ENCODE results near the gene CDH23. TPM values are rescaled to one million over a fixed set of nuclear protein-coding genes. Genes with fewer than 3 reads are reported as not detected.

CDH23 gene
- total RNA-seq, 1 experiment from 2014 or later: 7.8 TPM

DNA sequence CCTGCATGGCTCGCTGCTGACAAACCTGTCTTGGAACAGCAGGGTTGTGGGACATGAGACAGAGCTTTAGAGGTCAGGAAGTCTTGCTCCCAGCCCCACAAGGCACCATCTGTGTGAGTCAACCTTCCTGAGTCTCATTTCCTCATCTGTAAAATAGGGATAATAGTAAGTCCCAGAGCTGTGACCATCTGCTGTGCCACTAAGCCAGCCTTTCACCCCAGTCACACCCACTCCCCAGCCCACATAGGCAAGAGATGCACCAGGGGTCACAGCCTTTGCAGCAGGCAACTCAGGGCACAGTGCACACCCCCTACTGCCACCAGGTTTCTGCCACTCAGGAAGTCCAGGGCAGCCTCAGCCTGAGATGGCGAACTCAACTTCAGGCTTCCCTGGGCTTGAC is 29.4 kb upstream of the CDH23 start:
- TF ChIP-seq, protein P1, sequence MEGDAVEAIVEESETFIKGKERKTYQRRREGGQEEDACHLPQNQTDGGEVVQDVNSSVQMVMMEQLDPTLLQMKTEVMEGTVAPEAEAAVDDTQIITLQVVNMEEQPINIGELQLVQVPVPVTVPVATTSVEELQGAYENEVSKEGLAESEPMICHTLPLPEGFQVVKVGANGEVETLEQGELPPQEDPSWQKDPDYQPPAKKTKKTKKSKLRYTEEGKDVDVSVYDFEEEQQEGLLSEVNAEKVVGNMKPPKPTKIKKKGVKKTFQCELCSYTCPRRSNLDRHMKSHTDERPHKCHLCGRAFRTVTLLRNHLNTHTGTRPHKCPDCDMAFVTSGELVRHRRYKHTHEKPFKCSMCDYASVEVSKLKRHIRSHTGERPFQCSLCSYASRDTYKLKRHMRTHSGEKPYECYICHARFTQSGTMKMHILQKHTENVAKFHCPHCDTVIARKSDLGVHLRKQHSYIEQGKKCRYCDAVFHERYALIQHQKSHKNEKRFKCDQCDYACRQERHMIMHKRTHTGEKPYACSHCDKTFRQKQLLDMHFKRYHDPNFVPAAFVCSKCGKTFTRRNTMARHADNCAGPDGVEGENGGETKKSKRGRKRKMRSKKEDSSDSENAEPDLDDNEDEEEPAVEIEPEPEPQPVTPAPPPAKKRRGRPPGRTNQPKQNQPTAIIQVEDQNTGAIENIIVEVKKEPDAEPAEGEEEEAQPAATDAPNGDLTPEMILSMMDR (conservative IDR thresholded peaks at IDR 0.05): no peak
- no peak for TF ChIP-seq EZH2 (IDR thresholded peaks at IDR 0.05; ENCODE audit: low read depth)
- no peak overlapping the region for H2AFZ ChIP-seq
- intact Hi-C loops (cut with micrococcal nuclease; ENCODE audit: unreplicated experiment): no loop called here
- H3F3A ChIP-seq (ENCODE audit: insufficient read depth, low read depth): peaks cover 37% of the 10 kb centered on the region
- no peak overlapping the region for H3K4me3 ChIP-seq
- no TSS peak for BruUV-seq (replicated peaks)
- ChIA-PET POLR2A (ENCODE audit: unreplicated experiment) (interaction anchor here (0.5 kb wide), 1 partner anchor 9 kb away, joined by 3 read pairs; no protein-coding TSS in a partner anchor), CTCF (interaction anchor here (1.1 kb wide), 1 partner anchor 331 kb away, joined by 3 read pairs; no protein-coding TSS in a partner anchor)
- H3K9me2 ChIP-seq (ENCODE audit: insufficient read depth): no peaks in the 10 kb centered on the region
- H3K27ac ChIP-seq: peak overlapping the region; percentile 7; the same call in 1 of the 2 replicates
- no peaks in the 10 kb centered on the region for H4K20me1 ChIP-seq (ENCODE audit: insufficient read depth)
- peak overlapping the region; percentile 11 for H3K4me2 ChIP-seq
- peaks cover 47% of the 10 kb centered on the region for H3K4me1 ChIP-seq (replicated peaks; ENCODE audit: insufficient read depth)
- H3K9me3 ChIP-seq (ENCODE audit: insufficient read depth, low read depth): no peaks in the 10 kb centered on the region
- H3K79me2 ChIP-seq (ENCODE audit: low read depth): no peaks in the 10 kb centered on the region
- peak in 1 of 2 experiments; percentile 61 for DNase-seq
- H3K27me3 ChIP-seq (ENCODE audit: insufficient read depth, low read depth): no peaks in the 10 kb centered on the region
- no peaks in the 10 kb centered on the region for H3K36me3 ChIP-seq (ENCODE audit: low read depth)

DNA sequence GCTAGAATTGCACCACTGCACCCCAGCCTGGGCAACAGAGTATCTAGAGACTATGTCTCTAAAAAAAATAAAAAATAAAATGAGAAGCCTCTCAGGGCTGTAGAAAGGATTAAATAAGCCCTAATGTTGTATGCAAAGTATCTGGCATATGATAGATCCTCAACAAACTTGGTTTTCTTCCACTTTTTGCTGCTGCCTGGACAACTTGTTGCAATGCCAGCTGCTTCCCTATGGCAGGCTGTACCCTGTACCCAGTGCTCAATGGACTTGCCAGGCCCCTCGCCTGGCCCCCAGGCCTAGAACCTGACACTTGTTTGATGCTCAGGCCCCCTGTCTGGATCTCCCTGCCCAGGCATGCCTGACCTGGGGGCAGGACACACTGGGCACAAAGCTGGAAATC is 28.5 kb upstream of the CDH23 start:
- no peaks in the 10 kb centered on the region for H4K20me1 ChIP-seq (ENCODE audit: insufficient read depth)
- no peaks in the 10 kb centered on the region for H3K9me2 ChIP-seq (ENCODE audit: insufficient read depth)
- no peak overlapping the region for H3K4me3 ChIP-seq
- no peak overlapping the region for H2AFZ ChIP-seq
- H3K4me1 ChIP-seq (replicated peaks; ENCODE audit: insufficient read depth): peaks cover 43% of the 10 kb centered on the region
- intact Hi-C loops (cut with micrococcal nuclease; ENCODE audit: unreplicated experiment): no loop called here
- no peaks in the 10 kb centered on the region for H3K9me3 ChIP-seq (ENCODE audit: insufficient read depth, low read depth)
- no peak overlapping the region for H3K27ac ChIP-seq
- H3K36me3 ChIP-seq (ENCODE audit: low read depth): no peaks in the 10 kb centered on the region
- no peaks in the 10 kb centered on the region for H3K79me2 ChIP-seq (ENCODE audit: low read depth)
- ChIA-PET CTCF (interaction anchor here (0.6 kb wide), 1 partner anchor 16 kb away, joined by 4 read pairs; no protein-coding TSS in a partner anchor), POLR2A (ENCODE audit: unreplicated experiment) (no interaction called here)
- DNase-seq: no peak
- TSS peak; percentile 4 for BruUV-seq (replicated peaks)
- H3K4me2 ChIP-seq: no peak overlapping the region
- no peak for TF ChIP-seq EZH2 (IDR thresholded peaks at IDR 0.05; ENCODE audit: low read depth)
- peaks cover 37% of the 10 kb centered on the region for H3F3A ChIP-seq (ENCODE audit: insufficient read depth, low read depth)
- H3K27me3 ChIP-seq (ENCODE audit: insufficient read depth, low read depth): no peaks in the 10 kb centered on the region

DNA sequence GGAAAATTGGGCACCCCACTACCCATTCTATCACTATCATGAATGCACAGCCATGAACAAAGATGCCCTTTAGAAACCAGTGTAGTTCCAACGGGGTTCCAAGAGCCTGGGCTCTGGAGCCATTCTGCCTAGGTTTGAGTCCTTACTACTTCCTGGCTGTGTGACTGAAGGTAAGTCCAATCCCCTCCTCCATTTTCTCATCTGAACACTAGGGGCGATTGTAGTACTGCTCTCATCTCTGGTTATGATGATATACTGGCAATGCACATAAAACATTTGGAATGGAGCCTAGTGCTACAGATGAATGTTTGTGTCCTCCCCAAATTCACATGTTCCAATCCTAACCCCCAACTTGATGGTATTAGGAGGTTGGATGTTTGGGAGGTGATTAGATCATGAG is 28.1 kb upstream of the CDH23 start:
- Histone ChIP-seq H3K4me3 (no peak overlapping the region), H3K27me3 (ENCODE audit: insufficient read depth, low read depth) (no peaks in the 10 kb centered on the region), H3K9me3 (ENCODE audit: insufficient read depth, low read depth) (no peaks in the 10 kb centered on the region), H3F3A (ENCODE audit: insufficient read depth, low read depth) (peaks cover 36% of the 10 kb centered on the region), H2AFZ (no peak overlapping the region), H3K4me1 (replicated peaks; ENCODE audit: insufficient read depth) (peaks cover 38% of the 10 kb centered on the region), H3K4me2 (no peak overlapping the region), H4K20me1 (ENCODE audit: insufficient read depth) (no peaks in the 10 kb centered on the region), H3K79me2 (ENCODE audit: low read depth) (no peaks in the 10 kb centered on the region), H3K9me2 (ENCODE audit: insufficient read depth) (no peaks in the 10 kb centered on the region), H3K27ac (no peak overlapping the region), H3K36me3 (ENCODE audit: low read depth) (no peaks in the 10 kb centered on the region)
- TF ChIP-seq, protein P1 (conservative IDR thresholded peaks at IDR 0.05): no peak
- TF ChIP-seq EZH2 (IDR thresholded peaks at IDR 0.05; ENCODE audit: low read depth): no peak
- POLR2A ChIA-PET (ENCODE audit: unreplicated experiment): no interaction called here
- intact Hi-C loops (cut with micrococcal nuclease; ENCODE audit: unreplicated experiment): no loop called here
- CTCF ChIA-PET: no interaction called here
- no TSS peak for BruUV-seq (replicated peaks)
- DNase-seq: no peak

DNA sequence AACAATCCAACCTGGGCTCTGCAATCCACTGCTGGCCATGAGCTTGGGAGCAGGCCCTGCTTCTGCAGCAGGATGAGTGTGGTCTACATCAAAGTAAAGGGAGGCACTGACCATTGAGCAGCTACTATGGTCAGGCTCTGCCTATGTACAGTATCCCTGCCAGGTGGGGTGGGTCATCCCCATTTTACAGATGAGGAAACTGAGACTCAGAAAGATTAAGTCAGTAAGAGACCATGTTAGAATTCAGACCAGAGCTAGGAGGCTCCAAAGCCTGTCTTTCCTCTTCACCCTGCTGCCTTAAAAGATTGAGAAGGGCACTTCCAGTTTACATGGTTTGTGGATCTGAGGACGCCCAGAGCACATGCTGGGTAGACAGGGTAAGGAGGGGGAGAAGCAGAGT is 27.1 kb upstream of the CDH23 start:
- no TSS peak for BruUV-seq (replicated peaks)

More for the DNA sequence above, 27.1 kb upstream of the CDH23 start:
- Histone ChIP-seq H3K27me3 (ENCODE audit: insufficient read depth, low read depth) (no peaks in the 10 kb centered on the region), H3F3A (ENCODE audit: insufficient read depth, low read depth) (peaks cover 27% of the 10 kb centered on the region), H3K4me3 (no peak overlapping the region), H3K9me3 (ENCODE audit: insufficient read depth, low read depth) (no peaks in the 10 kb centered on the region), H3K27ac (no peak overlapping the region), H3K4me1 (replicated peaks; ENCODE audit: insufficient read depth) (peaks cover 29% of the 10 kb centered on the region), H3K79me2 (ENCODE audit: low read depth) (no peaks in the 10 kb centered on the region), H4K20me1 (ENCODE audit: insufficient read depth) (no peaks in the 10 kb centered on the region), H3K9me2 (ENCODE audit: insufficient read depth) (no peaks in the 10 kb centered on the region), H3K36me3 (ENCODE audit: low read depth) (no peaks in the 10 kb centered on the region), H3K4me2 (no peak overlapping the region), H2AFZ (no peak overlapping the region)
- no peak for DNase-seq
- ChIA-PET POLR2A (ENCODE audit: unreplicated experiment) (no interaction called here), CTCF (interaction anchor here (0.6 kb wide), 1 partner anchor 524 kb away, joined by 11 read pairs; no protein-coding TSS in a partner anchor)
- TF ChIP-seq, protein P1 (conservative IDR thresholded peaks at IDR 0.05): no peak
- TF ChIP-seq EZH2 (IDR thresholded peaks at IDR 0.05; ENCODE audit: low read depth): no peak
- intact Hi-C loops (cut with micrococcal nuclease; ENCODE audit: unreplicated experiment): no loop called here
